ENCODE results near the gene PITX2.

PITX2 gene

DNA sequence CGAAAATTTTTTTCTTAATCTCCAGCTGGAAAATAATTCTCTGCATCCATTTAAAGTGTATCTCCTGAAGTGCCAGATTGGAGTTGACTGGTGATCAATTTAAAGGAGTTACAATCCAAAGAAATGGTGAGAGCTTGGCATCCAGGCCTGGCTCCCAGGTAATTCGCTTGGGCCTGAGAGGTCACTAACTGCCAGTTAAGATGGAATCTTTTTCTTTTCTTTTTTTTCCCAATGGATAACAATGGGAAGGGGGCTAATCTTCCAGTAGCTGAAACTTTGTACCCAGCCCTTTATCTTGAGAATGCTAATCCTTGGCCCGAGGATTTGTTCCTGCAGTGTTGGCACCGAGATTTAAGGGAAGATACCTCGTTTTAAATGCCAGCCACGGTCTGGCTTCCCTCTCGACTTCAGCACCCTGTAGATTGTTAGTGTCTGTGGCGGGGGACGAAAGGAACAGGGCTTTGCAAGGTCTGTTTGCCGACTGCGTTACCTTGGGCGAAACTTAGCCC, 13.3 kb upstream of the PITX2 start:
- DNase-seq = no peak

DNA sequence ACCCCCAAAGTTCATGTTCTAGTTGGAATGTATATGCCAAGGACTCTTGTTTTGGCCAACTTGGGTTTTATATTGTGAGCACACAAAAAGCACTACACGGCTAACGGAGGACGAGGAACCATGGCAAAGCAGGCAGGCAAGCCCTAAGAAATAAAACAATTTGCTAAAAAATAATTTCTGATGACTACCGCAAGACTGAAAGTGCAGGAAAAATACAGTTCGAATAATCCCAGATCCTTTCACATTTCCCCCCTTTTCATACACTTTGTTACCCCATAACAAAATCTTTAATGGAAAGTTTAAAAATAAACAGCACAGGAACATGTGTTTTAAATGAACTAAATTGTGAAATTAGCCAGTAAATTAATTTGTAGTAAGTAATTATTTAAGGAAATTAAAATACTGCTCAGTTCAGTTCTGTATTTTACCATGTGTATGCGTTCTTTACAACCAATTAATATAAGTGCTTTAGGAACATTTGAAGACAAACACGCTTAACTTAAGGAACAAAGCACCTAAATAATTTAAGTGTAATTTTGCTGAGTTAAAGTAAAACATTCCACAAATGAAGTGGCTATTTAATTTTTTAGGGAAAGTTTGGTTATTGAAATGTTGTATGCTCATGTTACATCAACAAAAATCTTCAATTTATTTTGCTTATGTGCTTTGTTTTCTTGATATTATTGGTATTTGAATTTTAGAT, 12.4 kb upstream of the PITX2 start:
- no peak for DNase-seq

DNA sequence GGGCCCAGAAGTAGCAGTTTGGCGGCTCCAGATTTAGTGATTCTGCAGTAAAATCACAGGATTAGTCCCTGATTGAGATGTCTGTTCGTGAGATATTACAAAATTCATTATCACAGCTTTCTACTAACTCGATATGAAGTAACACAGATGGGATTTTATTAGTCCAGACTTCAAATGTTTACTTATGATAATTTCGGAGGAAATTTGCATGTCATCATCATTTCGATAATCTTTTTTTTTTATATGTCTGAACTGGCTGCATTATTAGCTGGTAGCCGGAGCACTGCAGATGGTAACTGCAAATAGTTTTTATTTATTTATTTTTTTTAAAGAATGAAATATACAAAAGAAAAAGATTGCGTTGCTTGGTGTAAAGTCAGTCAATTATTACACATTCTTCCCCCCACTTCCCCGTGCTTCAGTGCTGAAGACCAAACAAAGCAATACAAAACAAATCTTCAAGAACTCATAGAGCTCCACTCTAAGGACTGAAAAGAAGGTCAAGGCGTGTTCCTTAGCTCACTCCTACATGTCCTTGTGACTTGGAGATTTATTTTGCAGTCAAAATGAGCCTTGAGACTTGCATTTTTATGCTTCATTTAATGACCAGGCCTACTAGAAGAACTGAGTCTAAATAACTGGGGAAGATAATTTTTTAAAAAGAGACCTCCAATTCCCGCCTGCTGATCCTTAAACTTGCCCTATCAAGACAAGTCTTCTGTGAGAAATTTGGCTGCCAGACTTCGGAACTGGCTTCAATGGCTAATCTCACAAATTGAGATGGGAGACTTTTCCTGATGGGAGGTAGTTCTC, 11.7 kb upstream of the PITX2 start:
- DNase-seq = no peak

DNA sequence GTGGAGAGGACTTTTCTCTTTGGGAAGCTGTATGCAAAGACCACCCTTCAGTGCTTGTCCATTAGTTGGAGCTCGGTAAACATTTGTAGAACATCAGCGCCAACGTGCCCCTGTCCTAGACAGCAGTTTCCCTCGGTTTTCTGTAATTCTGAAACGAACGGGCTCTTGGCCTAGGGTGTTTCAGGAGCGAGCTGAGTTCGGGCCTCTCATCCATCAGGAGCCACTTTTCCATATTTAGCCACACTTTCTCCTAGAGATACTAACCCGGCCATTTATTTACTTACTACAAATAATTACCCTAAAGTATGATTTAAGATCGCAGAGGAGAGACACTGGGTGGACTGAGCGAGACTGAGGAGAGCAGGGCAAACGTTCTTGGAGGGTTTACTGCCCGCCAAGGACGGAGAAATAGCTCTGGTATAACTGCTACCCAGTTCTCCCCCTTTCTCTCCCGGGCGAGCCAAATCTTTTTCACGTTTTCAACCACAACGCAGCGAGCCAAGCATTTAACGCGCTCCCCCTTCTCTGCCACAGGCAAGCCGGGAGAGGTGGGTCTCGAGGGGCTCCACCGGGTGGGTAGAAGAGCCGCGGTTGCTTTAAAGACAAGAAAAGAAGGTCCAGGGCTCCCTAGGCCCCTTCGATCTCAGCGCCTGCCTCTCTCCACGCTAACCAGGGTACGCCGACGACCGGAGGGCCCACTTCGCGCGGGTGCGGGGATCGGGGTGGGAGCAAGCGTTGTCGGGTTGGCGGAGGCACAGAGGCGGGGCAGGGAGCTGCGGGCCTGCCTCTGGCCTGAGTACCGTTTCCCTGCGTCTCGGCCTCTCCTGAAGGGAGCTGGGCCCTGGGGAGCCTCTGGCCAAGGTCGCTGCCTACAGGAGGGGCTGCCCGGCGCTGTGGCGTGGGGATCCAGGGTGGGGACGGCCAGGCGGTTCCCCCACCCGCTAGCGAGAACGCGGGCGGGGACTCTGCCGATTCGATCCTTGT, 10.8 kb upstream of the PITX2 start:
- no peak for DNase-seq

DNA sequence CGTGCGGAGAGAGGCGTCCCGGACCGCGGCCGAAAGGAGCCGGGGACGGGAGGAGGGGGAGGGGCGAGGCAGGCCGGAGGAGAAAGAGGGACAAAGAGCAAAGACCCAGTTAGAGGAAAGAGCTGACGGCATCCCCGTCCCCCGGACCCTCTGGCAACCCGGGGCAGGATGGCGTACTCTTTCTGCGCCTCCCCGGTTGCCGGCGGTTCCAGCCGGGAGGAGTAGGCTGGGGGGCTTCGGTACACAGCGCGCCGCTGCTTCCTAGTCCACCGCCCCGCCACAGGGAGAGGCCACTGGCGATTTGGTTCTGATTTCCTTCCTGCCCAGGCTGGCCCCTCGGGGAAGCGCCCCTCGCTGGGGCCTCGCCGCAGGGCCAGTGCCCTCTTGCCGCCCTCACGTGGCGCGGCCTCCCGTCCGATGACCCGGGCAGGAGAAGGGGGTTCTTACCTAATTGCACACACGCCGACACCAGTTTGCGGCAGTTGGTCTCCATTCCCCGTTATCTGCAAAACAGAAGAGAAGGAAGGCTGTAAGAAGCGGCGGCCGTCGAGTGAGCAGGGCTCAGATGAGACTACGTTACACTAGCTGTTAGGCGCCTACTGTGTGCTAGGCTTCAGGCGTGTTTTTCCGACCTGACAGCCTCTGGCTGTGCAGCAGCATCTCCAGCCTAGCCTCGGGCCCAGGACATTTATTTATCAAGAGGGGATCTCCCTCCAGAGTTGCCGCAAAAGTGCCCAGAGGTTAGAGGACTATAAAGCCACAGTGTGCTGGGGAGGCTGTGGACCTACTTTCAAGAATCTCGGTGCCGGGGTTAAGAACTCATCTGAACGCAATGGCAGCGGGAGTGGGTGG, 9.9 kb upstream of the PITX2 start:
- DNase-seq = no peak

DNA sequence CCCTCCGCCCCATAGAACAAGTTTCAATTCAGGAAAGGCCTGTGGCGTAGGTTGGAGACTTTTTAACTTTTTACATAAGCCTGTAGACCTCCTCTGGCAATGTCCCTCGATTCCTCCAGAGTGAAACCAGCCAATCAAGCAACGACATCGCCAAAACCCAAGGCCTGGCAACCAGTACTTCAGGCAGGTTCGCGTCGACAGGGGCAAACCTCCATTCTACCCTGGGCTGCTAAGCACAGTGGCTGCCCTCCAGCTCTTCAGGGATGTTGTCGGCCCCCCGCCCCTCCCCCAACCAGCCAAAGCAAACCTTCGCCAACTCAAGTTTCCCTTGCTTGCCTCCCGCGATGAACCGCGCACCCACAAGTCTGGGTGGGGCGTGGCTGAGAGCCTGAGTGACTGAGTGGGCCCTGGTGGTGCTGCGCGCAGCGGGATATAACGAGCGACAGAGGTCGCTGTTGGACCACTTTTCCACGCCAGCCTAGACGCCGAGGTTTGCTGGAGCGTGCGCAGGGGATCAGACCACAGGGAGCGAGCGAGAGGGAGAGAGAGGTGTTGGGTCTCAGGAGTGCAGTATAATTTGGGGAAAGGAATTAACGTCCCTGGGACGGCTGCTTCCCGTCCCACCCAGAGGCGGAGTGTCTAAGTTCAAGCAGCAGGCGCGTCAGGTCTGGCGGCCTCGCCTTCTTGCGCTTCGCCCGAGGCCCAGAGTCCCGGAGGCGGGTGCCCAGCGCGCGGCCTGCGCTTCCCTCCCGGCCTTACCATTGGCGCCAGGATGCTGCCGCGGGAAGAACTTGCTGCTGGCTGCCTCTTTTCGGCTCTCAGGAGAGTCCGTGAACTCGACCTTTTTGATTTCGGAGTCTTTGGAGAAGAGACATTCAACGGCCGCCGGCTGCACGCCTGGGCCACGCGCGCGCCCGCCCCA, 9.0 kb upstream of the PITX2 start:
- DNase-seq = peak; percentile 68

DNA sequence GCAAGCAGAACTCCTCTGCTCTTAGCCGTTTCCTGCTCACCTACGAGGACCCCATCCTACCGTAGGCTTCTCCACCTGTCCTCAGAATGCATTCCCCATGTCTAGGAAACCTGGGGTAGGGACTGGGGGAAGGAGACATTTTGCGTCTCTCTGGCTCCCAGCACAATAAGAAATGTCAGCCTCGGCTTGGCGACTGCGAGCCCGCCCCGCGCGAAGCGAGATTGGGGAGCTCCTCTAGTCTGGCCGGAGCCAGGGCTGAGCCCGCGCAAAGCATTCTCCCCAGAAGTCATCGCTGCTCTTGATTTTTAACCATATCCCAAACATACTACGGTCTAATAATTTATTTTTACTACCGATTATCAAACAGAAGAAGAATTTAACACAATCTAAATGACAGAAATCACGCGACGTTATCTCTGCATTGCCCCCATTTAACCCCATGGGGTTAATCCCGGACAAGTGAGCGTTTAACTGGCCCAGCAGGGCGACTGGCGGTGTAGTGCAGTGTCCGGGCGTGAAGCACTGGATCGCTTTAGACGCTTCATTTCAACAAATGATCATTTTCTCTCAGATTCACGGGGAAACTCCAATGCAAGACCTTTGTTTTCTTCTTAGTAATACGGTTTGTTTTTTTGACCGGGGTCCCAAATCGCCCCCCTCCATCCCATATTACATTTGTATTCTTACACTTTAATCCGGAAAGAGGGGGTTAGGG, 8.0 kb upstream of the PITX2 start:
- no peak for DNase-seq

DNA sequence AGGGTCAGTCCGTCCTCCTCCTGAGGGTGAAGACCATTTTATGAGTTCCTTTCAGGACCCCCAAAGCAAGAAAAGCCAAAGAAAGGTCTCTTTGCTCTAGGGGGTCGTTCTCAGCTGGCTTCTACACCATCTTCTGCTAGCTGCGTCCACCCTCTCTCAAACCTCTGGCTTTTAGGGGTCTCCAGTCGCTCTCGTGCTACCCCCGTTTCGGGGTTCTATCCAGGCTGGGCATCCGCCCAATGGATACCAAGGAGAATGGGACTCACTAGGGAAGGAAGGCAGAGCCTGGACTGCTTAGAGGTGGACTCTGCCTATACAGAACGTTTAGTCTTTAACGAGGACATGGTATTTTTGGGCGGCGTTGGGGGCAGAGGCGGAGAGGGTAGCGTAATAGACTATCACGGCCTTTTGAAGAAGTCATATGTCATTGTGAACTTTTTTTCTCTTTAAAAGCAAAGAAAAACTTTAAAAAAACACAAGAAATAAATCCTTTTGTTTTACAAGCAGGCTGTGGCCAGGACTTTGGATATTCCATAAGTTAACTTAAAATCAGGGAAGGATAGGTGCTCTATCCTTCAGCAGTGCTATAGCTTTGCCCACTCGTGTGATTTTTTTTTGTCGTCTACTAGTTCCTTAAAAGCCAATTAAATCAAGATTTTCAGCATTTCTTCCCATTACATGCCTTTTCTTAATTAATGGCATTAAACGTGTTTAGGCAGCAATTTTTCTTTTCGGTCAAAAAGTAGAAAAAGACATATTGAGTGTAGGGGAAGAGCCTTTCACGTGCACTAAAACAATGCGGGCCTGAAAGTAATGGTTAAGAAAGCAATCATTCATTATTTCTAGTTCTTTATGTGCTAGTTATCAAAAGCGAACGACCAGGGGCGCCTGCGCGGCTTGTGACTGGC, 7.2 kb upstream of the PITX2 start:
- no peak for DNase-seq

DNA sequence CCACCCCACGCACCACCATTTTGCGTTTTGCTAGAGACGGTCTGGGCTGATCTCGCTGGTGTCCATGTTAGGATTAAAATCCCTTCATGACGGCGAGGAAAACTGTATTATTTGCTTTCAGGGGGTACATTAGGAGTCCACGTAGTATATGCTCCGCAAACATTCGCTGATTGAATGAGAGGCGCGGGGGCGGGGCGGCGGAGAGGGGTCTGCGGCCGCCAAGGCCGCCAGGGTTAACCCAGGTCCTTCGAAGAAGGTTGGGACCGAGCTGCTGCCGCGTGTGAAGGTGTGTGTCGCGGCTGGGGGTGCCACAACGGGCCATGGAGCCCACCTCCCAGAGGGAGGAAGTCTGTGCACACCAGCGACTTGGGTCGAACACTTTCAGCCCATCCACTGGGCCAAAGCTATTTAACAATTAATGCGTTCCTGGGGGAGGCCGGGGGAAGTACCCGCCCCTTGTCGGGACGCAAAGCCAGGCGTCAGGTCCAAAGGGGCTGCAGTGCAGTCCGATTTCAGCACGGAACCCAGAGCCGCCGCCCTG, 6.4 kb upstream of the PITX2 start:
- DNase-seq = no peak

DNA sequence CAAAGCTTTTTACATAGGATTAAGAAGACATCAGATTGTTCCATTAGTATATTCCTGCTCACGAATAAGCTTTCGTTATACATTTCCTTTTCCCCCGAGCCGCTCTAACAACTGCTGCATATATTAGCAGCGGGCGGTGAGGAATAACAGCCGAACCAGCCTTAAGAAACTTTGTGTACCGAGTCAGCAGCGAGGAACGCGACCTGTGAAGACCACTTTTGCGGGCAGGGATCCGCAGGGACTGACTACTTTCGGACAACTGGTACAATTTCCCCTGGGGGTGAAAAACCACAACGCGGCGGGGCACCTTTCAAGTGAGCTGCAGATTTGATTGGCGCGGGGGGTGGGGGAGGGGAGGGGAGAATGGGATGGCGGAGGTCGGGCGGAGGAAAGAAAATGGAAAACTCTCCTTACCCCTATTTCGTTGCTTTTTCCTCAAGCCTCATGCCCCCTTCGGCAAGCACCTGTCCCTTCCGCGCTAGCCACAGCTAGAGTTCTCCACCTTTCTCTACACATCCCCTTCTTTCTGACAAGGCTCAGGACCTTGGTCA, 5.9 kb upstream of the PITX2 start:
- DNase-seq = no peak

DNA sequence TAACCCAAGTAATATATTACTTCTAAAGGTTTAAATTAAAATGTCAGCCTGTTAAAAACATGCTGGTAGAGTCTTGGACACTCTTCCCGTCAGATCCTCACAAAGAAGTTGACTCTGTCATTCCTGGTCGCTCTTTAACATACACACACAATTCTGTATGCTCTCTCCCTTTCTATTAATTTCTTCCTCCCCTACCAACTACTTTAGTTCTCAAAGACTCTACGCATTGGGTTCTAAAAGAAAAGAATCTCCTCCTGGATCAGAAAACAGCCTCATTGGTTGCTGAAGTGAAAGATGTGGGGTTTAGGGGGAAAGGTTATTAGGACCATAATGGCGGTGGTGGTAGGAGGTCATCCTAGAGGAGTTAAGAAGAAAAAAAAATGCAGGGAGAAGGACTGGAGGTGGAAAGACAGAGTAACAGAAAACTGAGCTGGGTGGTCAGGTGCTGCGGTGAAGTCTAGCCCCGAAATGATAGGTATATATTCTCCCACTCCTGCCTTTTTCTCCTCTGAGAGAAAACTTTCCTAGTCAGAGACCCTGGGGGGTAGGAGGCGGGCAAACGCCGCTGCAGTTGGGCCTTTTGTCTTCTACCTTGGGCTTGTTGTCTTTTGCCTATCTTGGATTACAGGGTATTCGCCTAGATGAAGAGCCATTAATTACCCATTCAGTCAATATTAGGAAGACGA, 5.2 kb upstream of the PITX2 start:
- DNase-seq = no peak

DNA sequence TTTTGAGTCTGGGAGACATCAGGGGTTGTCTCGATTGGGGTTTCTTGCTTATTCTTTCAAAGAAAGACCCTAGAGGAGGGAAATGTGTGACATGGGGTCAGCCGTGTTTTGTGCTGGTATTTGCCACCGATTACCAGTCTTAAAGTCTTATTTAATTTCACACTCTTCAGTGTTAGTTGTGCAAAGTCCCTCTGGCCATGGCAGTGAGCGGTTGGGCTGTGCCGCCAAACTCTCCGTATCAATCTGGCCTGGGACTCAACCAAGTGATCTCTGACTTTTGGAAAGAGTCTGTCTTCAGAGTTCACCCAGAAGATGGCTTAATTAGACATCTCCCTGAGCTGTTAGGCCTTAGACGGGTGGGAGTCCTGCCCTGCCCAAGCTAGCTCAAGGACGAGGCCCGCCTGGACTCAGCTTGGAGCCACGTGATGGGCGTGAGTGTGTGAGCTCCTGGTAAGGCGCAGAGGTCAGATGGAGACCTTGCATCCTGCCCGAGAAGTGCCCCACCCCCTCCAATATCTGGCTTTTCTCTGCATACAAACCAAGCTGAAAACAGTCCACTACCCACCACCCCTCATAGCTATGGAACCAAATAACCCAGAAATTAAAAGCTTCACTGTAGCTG, 3.8 kb upstream of the PITX2 start:
- no peak for DNase-seq

DNA sequence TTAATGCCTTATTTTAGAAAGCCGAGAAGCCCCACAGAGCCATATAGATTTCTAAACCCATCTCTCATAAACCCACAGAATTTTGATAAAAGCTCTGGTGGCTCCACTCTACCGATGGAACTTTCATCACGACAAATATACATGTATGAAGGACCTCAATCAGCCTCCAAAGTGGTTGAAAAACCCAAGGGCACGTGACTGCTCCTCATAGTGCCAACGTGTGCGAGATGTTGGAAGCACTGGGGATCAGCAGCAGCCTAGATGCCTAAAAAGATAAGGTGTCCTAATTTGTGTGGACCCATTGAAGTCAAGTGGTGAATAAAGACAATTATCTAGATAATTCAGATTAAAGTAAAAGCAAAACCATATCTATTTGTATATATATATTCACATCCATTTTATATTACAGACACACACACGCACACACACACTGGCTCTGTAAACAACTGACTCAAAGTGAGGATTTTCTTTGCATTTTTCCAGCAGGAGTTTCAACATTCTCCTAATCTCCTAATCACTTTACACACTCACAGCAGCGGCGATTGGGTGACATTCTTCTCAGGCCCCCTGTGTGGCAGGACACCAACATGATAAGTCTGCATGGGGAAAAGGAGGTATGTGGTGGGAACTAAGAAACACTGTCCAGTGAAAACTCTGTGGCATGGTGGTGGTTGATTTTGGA, 2.8 kb upstream of the PITX2 start:
- no peak for DNase-seq

DNA sequence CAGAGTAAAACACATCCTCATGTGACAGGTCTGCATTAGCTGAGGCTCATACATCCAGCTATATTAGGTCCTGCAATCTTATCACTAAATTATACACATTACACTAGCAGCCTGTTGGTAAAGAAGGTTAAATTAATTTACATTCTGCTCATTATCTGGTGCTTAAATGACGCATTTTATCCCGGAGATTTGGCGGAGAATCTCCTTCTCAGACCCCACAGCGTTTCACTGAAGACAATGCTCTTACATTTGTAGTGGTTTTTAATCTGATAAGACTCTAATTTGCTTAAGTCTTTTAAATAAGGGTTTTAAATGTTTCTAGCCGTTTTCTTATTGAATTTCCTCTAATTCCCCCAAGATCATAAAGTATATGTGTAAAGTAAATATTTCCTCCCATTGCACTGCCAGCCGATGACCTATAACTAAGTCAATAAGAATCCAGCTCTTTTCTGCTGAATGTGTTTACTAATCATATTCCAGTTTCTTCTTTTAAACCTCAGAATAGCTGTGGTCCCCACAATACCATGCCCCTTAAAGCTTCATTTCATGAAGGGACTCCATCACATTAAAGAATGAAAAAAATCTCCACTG, 2.1 kb upstream of the PITX2 start:
- DNase-seq = no peak

DNA sequence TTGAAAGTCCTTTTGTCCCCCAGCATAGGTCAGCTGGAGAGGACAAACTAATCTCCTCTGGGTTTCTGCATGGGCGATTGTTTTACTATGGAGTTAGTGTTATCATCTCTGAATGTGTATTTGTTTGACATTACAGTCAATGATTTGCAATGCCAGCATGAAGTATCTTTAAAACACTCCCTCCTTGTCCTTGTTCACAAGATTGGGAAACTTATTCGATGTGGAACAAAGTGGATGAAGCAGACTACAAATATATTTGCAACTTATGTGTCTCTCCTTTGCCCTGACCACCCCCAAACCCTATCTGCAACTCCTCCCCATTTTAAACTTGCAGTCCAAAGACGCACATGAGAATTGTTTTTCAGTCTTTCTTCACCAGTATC, 1.5 kb upstream of the PITX2 start:
- no peak for DNase-seq

DNA sequence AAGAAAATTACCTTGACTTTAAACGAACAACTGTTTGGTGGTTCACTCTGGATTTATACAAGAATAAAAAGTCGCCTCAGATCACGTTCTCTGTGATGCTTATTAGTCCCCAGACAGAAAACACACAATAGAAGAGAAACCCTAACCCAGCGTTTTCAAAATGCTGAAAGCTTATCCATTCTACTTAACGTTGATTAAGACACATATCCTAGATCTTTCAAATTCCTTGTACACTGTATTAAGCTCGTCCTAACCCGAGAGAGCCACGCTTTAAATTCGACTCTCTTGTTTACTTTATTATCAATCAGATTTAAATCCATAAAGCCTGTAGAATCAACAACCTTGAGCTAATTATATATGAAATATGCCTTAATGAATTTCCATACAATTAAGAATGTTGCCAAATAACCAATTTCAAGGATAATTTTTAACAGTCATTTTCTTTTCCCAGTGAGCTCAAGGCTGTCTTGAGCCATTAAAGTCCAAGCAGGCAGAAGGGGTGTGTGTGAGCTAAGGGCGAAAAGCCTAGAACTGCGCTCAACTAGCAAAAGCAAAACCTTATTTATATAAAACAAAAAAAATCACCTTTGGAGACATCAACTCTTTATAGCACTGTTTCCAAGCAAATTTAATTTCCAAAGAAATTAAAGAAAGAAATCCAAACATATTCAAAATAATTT, 981 bp upstream of the PITX2 start:
- DNase-seq = no peak

Data from stimulated activated CD4-positive, alpha-beta T cell treated with anti-CD3 and anti-CD28 coated beads, Interleukin-15, amount 100 ng/mL, for 24 hours (primary cell).